AG04450 (cell line): ENCODE measurements around the gene ATP6V1G3. TPM values are rescaled to one million over a fixed set of nuclear protein-coding genes. Genes with fewer than 3 reads are reported as not detected.
"Not testable (repeated sequence)": the region's sequence is repeated elsewhere in the genome, so short reads cannot be mapped to it uniquely, and the experiment has no call there.

Source experiments
- CTCF ChIA-PET: fragments of 300-600, 350-600 bp; formaldehyde crosslinking; extraction: SDS; loops from one replicate; lab custom pipeline; 2022; ENCODE audit warnings: antibody characterized with exemption, inconsistent platforms; lab: Charles Lee
- POLR2A ChIA-PET: fragments of 350-600 bp; formaldehyde crosslinking; extraction: SDS; loops from one replicate; lab custom pipeline; 2021; ENCODE audit warnings: antibody characterized with exemption, inconsistent platforms; lab: Yijun Ruan, JAX
- DNase-seq: peaks from one replicate; pipeline ENCODE4 v3.0.0-alpha.2; 2011; ENCODE audit warnings: low read depth, low spot score
- H3K27ac ChIP-seq: one replicate; pipeline ENCODE4 v1.5.1; 2012; ENCODE audit warnings: low read depth, low read length, control low read depth
- H3K27me3 ChIP-seq: one replicate; pipeline ENCODE4 v1.6.0; 2012; ENCODE audit warnings: low read length; ENCODE audit not compliant: control insufficient read depth, insufficient read depth
- H3K4me3 ChIP-seq: 2 replicates; pipeline ENCODE4 v1.5.1; 2011; ENCODE audit warnings: mild to moderate bottlenecking, low read depth, low read length, control low read depth
- H3K9me3 ChIP-seq: 2 replicates; pipeline ENCODE4 v1.5.1; 2012; ENCODE audit warnings: low read length; ENCODE audit not compliant: control insufficient read depth, insufficient read depth
- CTCF ChIP-seq: IDR thresholded peaks from 2 replicates; pipeline ENCODE4 v1.5.1; 2011; ENCODE audit warnings: low read depth, low read length, control low read depth, inconsistent platforms
- polyA minus RNA-seq: library from RNA; depleted of rRNA, polyadenylated mRNA; stranded (reverse); fragments of >200 nt; gene quantifications from 2 replicates; pipeline ENCODE4 v1.2.3, GENCODE V29; 2011; rRNA and poly(A)+ RNA removed
- polyA plus RNA-seq: library from polyadenylated mRNA; depleted of rRNA; stranded (reverse); fragments of >200 nt; gene quantifications from 2 replicates; pipeline ENCODE4 v1.2.3, GENCODE V29; 2011; rRNA removed

The ATP6V1G3 gene, protein sequence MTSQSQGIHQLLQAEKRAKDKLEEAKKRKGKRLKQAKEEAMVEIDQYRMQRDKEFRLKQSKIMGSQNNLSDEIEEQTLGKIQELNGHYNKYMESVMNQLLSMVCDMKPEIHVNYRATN
- polyA plus RNA-seq (not detected in 2 replicates), polyA minus RNA-seq (not detected in 2 replicates)

- DNase-seq: no peak
- Histone ChIP-seq H3K27ac (no peak within 1 kb of the TSS), H3K4me3 (no peak within 1 kb of the TSS), H3K27me3 (no peaks in the 10 kb centered on the region), H3K9me3 (no peaks in the 10 kb centered on the region)
- POLR2A ChIA-PET: no interaction called here
- no peak for TF ChIP-seq CTCF
- CTCF ChIA-PET: no interaction called here
Measured at GRCh38 chr1:198540580-198540979, at the start of gene ATP6V1G3. TSS of gene ATP6V1G3 (minus strand) at chr1:198540680. CDS start at chr1:198540650, 30 bp downstream.

DNA sequence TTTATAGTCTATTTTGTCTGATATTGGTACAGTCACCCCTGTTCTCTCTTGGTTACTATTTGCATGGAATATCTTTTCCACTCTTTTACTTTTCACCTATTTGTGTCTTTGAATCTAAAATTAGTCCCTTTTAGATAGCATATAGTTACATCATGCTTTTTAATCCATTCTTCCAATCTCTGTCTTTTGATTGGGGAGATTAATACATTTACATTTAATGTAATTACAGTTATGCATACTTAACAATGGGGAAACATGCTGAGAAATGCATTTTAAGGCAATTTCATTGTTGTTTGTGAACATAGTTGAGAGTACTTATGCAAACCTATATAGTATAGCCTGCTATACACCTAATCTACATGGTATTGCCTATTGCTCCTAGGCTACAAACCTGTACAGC, 48.4 kb upstream of the ATP6V1G3 start:
- CTCF ChIA-PET: no interaction called here
- Histone ChIP-seq H3K4me3 (no peak overlapping the region), H3K27ac (no peak overlapping the region), H3K27me3 (no peaks in the 10 kb centered on the region), H3K9me3 (peaks cover 5% of the 10 kb centered on the region; the same call in 1 of the 2 replicates)
- no peak for TF ChIP-seq CTCF
- POLR2A ChIA-PET: no interaction called here
- DNase-seq: no peak

- ChIA-PET CTCF (no interaction called here), POLR2A (no interaction called here)
- Histone ChIP-seq H3K9me3 (peaks cover 13% of the 10 kb centered on the region), H3K27me3 (no peaks in the 10 kb centered on the region), H3K27ac (no peak overlapping the region), H3K4me3 (no peak overlapping the region)
- no peak for TF ChIP-seq CTCF
- DNase-seq: no peak
Measured at GRCh38 chr1:198584163-198584562, 43.7 kb upstream of the ATP6V1G3 start.

GRCh38 chr1:198583209-198583802, 42.8 kb upstream of the ATP6V1G3 start:
- POLR2A ChIA-PET: not testable (repeated sequence)

DNA sequence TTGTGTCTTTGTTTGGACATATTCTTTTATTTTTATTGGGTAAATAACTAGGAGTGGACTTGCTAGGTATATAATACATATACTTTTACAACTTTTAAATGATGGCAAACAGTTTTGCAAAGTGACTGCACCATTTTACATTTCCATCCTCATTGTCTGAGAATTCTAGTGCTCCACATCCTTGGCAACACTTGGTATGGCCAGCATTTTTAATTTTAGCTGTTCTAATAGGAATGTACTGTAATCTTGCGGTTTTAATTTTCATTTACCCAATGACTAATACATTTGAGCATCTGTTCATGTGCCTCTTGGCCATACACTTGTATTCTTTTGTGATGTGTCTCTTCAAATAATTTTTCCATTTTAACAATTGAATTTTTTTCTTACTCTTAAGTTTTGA, 37.0 kb upstream of the ATP6V1G3 start:
- ChIA-PET POLR2A (no interaction called here), CTCF (no interaction called here)
- no peak overlapping the region for H3K27ac ChIP-seq
- H3K4me3 ChIP-seq: no peak overlapping the region
- DNase-seq: peak; percentile 51
- TF ChIP-seq CTCF: no peak
- peaks cover 8% of the 10 kb centered on the region for H3K9me3 ChIP-seq
- no peaks in the 10 kb centered on the region for H3K27me3 ChIP-seq

More at GRCh38 chr1:198583209-198583802, 42.8 kb upstream of the ATP6V1G3 start:
- H3K4me3 ChIP-seq, H3K27ac ChIP-seq, H3K27me3 ChIP-seq, DNase-seq, CTCF ChIA-PET: not testable (repeated sequence)
- H3K9me3 ChIP-seq: peaks cover 13% of the 10 kb centered on the region
